ENCODE results near the gene CDKL1.
A peak's percentile ranks its signal among the peaks of the same experiment; 100 is the strongest.

CDKL1 gene

DNA sequence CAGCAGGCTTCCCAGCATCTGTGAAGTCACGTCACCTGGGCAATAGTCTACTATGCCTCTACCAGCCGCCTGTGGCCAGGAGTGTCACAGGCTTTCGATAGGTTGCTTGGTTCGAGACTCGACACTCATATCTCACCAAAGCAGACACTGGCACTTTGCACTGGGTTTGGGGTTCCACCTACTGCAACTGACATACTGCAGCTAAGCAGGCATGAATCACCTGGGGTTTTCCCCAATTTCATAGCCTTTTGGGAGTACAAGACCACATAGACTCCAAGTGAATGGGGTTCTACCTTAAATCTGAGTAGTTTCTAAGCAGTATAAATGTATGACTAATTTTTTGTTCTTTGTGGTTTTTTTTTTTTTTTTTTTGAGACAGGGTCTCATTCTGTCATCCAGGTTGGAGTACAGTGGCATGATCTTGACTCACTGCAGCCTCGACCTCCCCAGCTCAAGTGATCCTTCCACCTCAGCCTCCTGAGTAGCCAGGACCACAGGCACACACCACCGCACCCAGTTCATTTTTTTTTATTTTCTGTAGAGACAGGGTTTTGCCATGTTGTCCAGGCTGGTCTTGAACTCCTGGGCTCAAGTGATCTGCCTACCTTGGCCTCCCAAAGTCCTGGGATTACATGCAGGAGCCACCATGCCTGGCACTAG is 52.4 kb downstream of the CDKL1 start:
- peaks cover 58% of the 10 kb centered on the region for H3K4me1 ChIP-seq (ENCODE audit: control insufficient read depth, insufficient read depth, low read length, poor library complexity, severe bottlenecking)
- H3K9me3 ChIP-seq (ENCODE audit: control insufficient read depth, low read length) = no peaks in the 10 kb centered on the region
- no peaks in the 10 kb centered on the region for H3K36me3 ChIP-seq (ENCODE audit: control insufficient read depth, insufficient read depth, low read length)
- 96 to 97% methylated on average over 6 of the region's 7 CpGs for WGBS, 2 experiments (ENCODE audit: insufficient coverage in 2 of 2)
- H3K27ac ChIP-seq (ENCODE audit: low read depth, low read length, severe bottlenecking) = no peak overlapping the region
- H3K4me3 ChIP-seq (ENCODE audit: extremely low read depth, insufficient read depth, low read length, poor library complexity, severe bottlenecking) = no peak overlapping the region

GRCh38 chr14:50343434-50343833 is 53.2 kb downstream of the CDKL1 start:
- Histone ChIP-seq H3K9me3 (ENCODE audit: control insufficient read depth, low read length) (no peaks in the 10 kb centered on the region), H3K27ac (ENCODE audit: low read depth, low read length, severe bottlenecking) (no peak overlapping the region), H3K4me1 (ENCODE audit: control insufficient read depth, insufficient read depth, low read length, poor library complexity, severe bottlenecking) (peaks cover 58% of the 10 kb centered on the region), H3K4me3 (ENCODE audit: extremely low read depth, insufficient read depth, low read length, poor library complexity, severe bottlenecking) (no peak overlapping the region), H3K36me3 (ENCODE audit: control insufficient read depth, insufficient read depth, low read length) (no peaks in the 10 kb centered on the region)
- no CpG with 5 or more reads among the region's 1 CpG for WGBS, 2 experiments (ENCODE audit: insufficient coverage in 2 of 2)

- WGBS, 2 experiments (ENCODE audit: insufficient coverage in 2 of 2) = 34 to 53% methylated on average over 3 to 4 of the region's 8 CpGs
- Histone ChIP-seq H3K27ac (ENCODE audit: low read depth, low read length, severe bottlenecking) (peak overlapping the region; percentile 69), H3K4me1 (ENCODE audit: control insufficient read depth, insufficient read depth, low read length, poor library complexity, severe bottlenecking) (peaks cover 55% of the 10 kb centered on the region), H3K4me3 (ENCODE audit: extremely low read depth, insufficient read depth, low read length, poor library complexity, severe bottlenecking) (no peak overlapping the region), H3K36me3 (ENCODE audit: control insufficient read depth, insufficient read depth, low read length) (no peaks in the 10 kb centered on the region), H3K9me3 (ENCODE audit: control insufficient read depth, low read length) (no peaks in the 10 kb centered on the region)
Observed at GRCh38 chr14:50342221-50343078, 54.2 kb downstream of the CDKL1 start.

DNA sequence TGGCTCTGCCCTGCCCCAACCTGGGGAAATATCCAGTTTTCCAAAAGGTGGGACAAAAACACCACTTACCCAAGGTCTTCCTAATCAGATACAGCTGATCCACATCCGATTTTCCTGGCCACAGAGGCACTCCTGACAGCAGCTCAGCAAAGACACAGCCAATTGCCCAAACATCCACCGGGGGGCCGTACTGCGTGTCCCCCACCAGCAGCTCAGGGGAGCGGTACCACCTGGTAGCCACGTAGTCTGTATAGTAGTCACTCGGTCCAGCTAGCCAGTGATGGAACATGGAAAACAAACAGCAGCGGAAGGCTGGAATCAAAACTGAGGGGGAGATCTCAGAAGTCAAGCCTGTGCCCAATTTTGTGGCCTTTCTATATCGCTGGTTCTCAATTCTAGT is 55.7 kb downstream of the CDKL1 start:
- Histone ChIP-seq H3K4me1 (ENCODE audit: control insufficient read depth, insufficient read depth, low read length, poor library complexity, severe bottlenecking) (peaks cover 54% of the 10 kb centered on the region), H3K36me3 (ENCODE audit: control insufficient read depth, insufficient read depth, low read length) (no peaks in the 10 kb centered on the region), H3K4me3 (ENCODE audit: extremely low read depth, insufficient read depth, low read length, poor library complexity, severe bottlenecking) (no peak overlapping the region), H3K27ac (ENCODE audit: low read depth, low read length, severe bottlenecking) (no peak overlapping the region), H3K9me3 (ENCODE audit: control insufficient read depth, low read length) (no peaks in the 10 kb centered on the region)
- 86% methylated on average over 8 of the region's 9 CpGs for WGBS, 2 experiments (ENCODE audit: insufficient coverage in 2 of 2)

GRCh38 chr14:50340045-50340444 is 56.6 kb downstream of the CDKL1 start:
- Histone ChIP-seq H3K4me3 (ENCODE audit: extremely low read depth, insufficient read depth, low read length, poor library complexity, severe bottlenecking) (no peak overlapping the region), H3K36me3 (ENCODE audit: control insufficient read depth, insufficient read depth, low read length) (no peaks in the 10 kb centered on the region), H3K27ac (ENCODE audit: low read depth, low read length, severe bottlenecking) (peak overlapping the region; percentile 43), H3K4me1 (ENCODE audit: control insufficient read depth, insufficient read depth, low read length, poor library complexity, severe bottlenecking) (peaks cover 56% of the 10 kb centered on the region), H3K9me3 (ENCODE audit: control insufficient read depth, low read length) (no peaks in the 10 kb centered on the region)
- WGBS, 2 experiments (ENCODE audit: insufficient coverage in 2 of 2) = 79 to 86% methylated on average over 2 to 3 of the region's 5 CpGs

DNA sequence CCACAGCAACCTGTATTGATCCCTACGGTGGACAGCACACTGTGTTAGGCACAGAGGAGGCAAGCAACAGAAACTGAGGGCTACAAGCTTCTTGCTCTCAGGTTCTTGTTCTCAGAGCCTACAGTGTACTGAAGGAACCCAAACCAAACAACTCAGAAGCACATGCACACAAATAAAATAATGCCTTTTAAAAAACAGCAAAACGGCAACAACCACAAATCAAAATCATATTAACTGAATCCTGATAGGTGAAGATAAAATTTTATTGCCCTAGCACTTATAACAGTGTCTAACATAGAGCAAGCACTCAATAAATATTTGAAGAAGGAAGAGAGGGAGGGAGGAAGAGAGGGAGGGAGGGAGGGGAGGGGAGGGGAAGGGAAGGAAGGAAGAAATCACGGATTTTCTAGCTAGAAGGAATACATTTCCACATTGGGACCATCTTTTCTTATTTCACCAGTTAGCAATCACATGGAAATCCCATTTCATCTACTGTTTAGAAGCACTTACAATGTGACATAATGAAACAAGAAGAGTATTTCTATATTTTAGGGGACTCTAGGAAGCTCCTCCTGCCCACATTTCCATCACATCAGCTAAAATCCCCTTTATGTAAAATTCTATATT is 57.4 kb downstream of the CDKL1 start:
- peaks cover under 1% of the 10 kb centered on the region for H3K36me3 ChIP-seq (ENCODE audit: control insufficient read depth, insufficient read depth, low read length)
- no peaks in the 10 kb centered on the region for H3K9me3 ChIP-seq (ENCODE audit: control insufficient read depth, low read length)
- H3K4me3 ChIP-seq (ENCODE audit: extremely low read depth, insufficient read depth, low read length, poor library complexity, severe bottlenecking) = no peak overlapping the region
- 80 to 100% methylated on average over 1 of the region's 3 CpGs for WGBS, 2 experiments (ENCODE audit: insufficient coverage in 2 of 2)
- H3K27ac ChIP-seq (ENCODE audit: low read depth, low read length, severe bottlenecking) = no peak overlapping the region
- peaks cover 53% of the 10 kb centered on the region for H3K4me1 ChIP-seq (ENCODE audit: control insufficient read depth, insufficient read depth, low read length, poor library complexity, severe bottlenecking)

DNA sequence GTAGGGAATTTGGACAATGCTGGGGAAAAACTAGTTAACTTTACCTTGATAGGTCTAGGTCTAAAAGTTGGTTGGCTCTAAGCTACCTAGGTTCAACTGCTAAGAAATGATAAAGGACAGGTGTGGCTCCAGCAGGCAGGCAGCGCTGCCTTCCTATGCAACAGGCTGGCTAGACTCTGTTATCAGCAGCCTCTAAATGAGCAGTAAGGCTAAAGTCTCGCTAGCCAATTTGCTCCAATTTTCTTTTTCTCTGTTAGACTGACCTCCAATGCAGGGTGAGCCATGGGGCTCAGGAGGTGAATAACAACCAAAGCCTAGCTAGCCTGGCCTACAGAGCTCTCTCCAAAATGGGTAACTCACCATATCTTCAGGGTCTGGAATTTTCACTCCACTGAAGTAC is 58.1 kb downstream of the CDKL1 start:
- no peak overlapping the region for H3K27ac ChIP-seq (ENCODE audit: low read depth, low read length, severe bottlenecking)
- 95 to 100% methylated on average over 2 of the region's 2 CpGs for WGBS, 2 experiments (ENCODE audit: insufficient coverage in 2 of 2)
- H3K4me3 ChIP-seq (ENCODE audit: extremely low read depth, insufficient read depth, low read length, poor library complexity, severe bottlenecking) = no peak overlapping the region
- no peaks in the 10 kb centered on the region for H3K9me3 ChIP-seq (ENCODE audit: control insufficient read depth, low read length)
- H3K4me1 ChIP-seq (ENCODE audit: control insufficient read depth, insufficient read depth, low read length, poor library complexity, severe bottlenecking) = peaks cover 48% of the 10 kb centered on the region
- H3K36me3 ChIP-seq (ENCODE audit: control insufficient read depth, insufficient read depth, low read length) = peaks cover 5% of the 10 kb centered on the region

GRCh38 chr14:50335989-50336824 is 60.5 kb downstream of the CDKL1 start:
- H3K9me3 ChIP-seq (ENCODE audit: control insufficient read depth, low read length) = no peaks in the 10 kb centered on the region
- H3K36me3 ChIP-seq (ENCODE audit: control insufficient read depth, insufficient read depth, low read length) = peaks cover 10% of the 10 kb centered on the region
- peak overlapping the region; percentile 80 for H3K27ac ChIP-seq (ENCODE audit: low read depth, low read length, severe bottlenecking)
- peaks cover 35% of the 10 kb centered on the region for H3K4me1 ChIP-seq (ENCODE audit: control insufficient read depth, insufficient read depth, low read length, poor library complexity, severe bottlenecking)
- 67 to 74% methylated on average over 6 of the region's 7 CpGs for WGBS, 2 experiments (ENCODE audit: insufficient coverage in 2 of 2)
- H3K4me3 ChIP-seq (ENCODE audit: extremely low read depth, insufficient read depth, low read length, poor library complexity, severe bottlenecking) = no peak overlapping the region

- H3K4me3 ChIP-seq (ENCODE audit: extremely low read depth, insufficient read depth, low read length, poor library complexity, severe bottlenecking) = no peak overlapping the region
- 50 to 54% methylated on average over 6 of the region's 7 CpGs for WGBS, 2 experiments (ENCODE audit: insufficient coverage in 2 of 2)
- no peaks in the 10 kb centered on the region for H3K9me3 ChIP-seq (ENCODE audit: control insufficient read depth, low read length)
- H3K36me3 ChIP-seq (ENCODE audit: control insufficient read depth, insufficient read depth, low read length) = peaks cover 10% of the 10 kb centered on the region
- H3K4me1 ChIP-seq (ENCODE audit: control insufficient read depth, insufficient read depth, low read length, poor library complexity, severe bottlenecking) = peaks cover 30% of the 10 kb centered on the region
- peak overlapping the region; percentile 80 for H3K27ac ChIP-seq (ENCODE audit: low read depth, low read length, severe bottlenecking)
Observed at GRCh38 chr14:50335389-50335788, 61.3 kb downstream of the CDKL1 start.

DNA sequence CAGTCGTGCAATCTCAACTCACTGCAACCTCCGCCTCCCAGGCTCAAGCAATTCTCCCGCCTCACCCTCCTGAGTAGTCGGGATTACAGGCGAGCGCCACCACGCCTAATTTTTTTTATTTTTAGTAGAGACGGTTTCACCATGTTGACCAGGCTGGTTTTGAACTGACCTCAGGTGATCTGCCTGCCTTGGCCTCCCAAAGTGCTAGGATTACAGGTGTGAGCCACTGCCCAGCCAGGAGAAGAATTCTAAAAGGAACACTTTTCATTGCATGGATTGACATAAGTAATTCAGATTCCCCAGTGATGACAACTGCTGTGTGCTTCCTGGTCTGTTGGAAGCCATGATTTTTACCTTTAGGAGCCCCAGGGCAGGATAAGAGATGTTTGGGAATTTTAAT is 62.5 kb downstream of the CDKL1 start:
- Histone ChIP-seq H3K36me3 (ENCODE audit: control insufficient read depth, insufficient read depth, low read length) (peaks cover 15% of the 10 kb centered on the region), H3K27ac (ENCODE audit: low read depth, low read length, severe bottlenecking) (no peak overlapping the region), H3K9me3 (ENCODE audit: control insufficient read depth, low read length) (no peaks in the 10 kb centered on the region), H3K4me1 (ENCODE audit: control insufficient read depth, insufficient read depth, low read length, poor library complexity, severe bottlenecking) (peaks cover 20% of the 10 kb centered on the region), H3K4me3 (ENCODE audit: extremely low read depth, insufficient read depth, low read length, poor library complexity, severe bottlenecking) (no peak overlapping the region)
- 88 to 100% methylated on average over 2 to 8 of the region's 8 CpGs for WGBS, 2 experiments (ENCODE audit: insufficient coverage in 2 of 2)

All from mesodermal cell (in vitro differentiated cells).